Skin of body (tissue), 2 donors: ENCODE measurements around the gene CCNK. TPM values are rescaled to one million over a fixed set of nuclear protein-coding genes. Genes with fewer than 3 reads are reported as not detected.

Experiments used
- DNase-seq: peaks from one replicate; lab custom pipeline; 2025; lab: John Stamatoyannopoulos, UW
- total RNA-seq: library from RNA; depleted of rRNA; stranded (reverse); fragments of >200 nt; gene quantifications from one replicate; pipeline ENCODE4 v1.2.3, GENCODE V29; 2014

CCNK gene
- total RNA-seq, 1 donor from 2014 or later = 64.6 TPM

DNA sequence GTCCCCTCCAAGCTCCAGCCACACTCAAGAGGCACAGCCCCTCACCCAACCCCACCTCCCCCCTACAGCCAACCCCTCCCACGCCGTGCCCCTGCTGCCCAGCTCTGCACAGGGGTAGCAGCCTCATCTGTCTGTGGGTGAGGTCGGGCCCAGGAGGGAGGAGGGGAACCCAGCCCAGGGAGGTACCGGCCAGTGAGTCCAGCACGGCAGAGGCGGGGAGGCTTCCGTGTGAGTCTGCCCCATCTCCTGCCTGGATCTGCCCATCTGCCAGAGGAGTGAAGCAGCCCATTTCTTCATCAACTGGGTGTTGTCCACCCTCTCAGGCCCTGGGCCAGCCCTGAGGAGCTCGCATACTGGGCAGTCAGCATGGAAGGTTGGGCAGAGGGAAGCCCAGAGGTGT, 54.2 kb downstream of the CCNK start:
- no peak for DNase-seq

DNA sequence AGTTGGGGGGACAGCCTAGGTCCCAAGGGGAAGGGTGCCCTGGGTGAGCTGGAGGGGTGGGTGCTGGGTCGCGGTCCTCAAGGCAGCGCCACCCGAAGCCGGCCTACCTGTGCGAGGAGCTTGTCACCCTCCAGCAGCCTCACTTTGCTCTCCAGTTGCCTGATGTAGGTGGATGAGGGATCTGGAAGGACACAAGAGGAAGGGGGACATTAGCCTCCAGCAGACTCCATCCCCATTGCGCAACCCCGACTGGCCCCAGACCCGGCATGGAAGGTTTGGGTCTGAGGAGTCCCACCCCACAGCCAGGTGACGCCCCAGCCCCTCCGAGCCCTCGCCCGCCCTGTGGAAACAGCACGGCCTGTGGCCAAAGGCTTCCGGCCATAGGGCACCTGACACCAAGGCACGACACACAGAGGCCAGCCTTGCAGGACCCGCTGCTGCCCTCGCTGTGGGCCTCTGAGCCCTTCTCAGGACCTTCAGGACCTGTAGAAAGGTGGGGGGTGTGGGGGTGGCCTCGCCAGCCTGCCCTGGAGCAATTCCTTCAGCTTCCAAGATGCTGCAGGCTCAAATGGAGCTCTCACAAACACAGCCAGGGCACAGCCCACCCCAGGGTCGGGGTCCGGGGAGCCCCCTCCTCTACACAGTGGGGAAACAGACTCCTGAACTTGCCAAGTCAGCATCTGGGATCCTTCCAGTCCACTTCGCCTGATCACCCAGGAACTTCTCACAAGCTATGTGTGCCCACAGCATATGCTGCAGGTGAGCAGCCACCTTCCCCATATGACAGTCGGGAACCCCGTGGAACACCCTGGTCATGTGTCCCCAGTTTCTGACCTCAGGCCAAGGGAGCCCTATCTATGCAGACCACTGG, 54.9 kb downstream of the CCNK start:
- DNase-seq = no peak

DNA sequence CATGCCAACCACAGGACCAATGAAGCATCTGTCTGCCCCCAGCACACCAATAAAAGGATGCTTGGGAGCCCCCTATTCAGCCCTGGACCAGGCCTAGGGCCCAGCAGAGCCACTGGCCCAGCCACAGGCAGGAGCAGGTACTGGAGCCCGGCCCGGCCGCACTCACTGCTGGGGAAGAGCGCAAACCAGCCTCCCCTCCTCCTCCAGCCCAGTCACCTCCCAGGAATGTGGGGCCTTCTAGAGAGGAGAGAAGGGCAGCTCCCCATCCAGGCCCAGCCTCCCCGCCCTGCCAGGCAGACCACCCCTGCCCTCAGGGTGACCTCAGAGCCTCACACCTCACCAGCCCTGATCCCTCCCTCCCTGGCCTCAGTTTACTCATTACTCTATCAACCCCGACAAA, 56.2 kb downstream of the CCNK start:
- DNase-seq = no peak

DNA sequence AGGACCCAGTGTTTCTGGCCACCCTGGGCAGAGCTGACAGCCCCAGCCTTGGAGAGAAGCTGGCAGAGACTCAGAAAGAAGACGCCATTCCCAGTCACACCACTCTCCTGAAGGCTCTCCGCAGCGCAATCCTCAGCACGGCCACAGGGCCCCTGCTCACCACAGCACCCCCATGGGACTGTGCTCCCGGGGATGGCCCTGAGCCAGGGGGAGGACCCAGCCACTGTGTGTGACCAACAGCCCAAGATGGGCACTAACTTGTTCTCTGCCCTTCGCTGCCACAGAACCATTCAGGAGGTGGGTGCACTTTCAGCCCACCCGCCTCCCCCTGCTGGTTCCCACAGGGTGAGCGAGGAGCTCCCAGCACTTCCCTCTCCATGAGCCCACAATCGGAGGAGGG, 57.1 kb downstream of the CCNK start:
- no peak for DNase-seq

DNA sequence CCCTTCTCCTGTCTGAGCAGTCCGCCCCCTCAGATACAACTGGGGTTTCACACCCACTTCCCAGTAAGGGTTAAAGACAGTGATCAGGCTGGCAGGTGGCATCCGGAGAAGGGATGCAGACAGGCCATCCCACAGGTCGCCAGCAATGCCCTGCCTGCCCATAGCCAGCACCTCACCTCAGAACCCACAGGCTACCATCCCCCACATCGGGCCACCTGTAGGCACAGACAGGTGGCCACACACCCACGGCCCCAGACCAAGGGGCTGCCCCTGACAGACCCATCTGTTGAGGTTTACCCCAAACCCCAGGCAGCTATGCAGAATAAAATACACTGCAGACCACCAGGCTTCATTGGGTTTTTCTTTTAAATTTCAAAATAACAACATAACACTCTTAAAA, 57.5 kb downstream of the CCNK start:
- DNase-seq = no peak

DNA sequence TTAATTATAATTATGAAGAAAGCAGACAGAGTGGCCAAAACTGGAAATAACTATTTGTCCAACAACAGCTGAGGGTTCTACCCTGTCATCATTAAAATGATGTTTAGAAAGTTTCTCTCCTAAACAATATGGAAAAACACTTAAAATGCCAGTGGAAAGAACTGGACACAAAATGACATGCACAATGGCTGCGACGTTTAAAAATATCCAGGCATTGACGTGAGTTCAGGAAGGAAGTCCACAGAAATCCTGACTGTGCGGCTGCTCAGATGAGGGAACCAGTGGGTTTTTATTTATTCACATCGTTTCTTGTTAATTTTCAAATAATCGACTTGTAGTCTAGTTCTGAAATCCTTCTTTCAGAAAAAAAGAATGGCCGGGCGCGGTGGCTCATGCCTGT, 58.3 kb downstream of the CCNK start:
- DNase-seq = no peak

DNA sequence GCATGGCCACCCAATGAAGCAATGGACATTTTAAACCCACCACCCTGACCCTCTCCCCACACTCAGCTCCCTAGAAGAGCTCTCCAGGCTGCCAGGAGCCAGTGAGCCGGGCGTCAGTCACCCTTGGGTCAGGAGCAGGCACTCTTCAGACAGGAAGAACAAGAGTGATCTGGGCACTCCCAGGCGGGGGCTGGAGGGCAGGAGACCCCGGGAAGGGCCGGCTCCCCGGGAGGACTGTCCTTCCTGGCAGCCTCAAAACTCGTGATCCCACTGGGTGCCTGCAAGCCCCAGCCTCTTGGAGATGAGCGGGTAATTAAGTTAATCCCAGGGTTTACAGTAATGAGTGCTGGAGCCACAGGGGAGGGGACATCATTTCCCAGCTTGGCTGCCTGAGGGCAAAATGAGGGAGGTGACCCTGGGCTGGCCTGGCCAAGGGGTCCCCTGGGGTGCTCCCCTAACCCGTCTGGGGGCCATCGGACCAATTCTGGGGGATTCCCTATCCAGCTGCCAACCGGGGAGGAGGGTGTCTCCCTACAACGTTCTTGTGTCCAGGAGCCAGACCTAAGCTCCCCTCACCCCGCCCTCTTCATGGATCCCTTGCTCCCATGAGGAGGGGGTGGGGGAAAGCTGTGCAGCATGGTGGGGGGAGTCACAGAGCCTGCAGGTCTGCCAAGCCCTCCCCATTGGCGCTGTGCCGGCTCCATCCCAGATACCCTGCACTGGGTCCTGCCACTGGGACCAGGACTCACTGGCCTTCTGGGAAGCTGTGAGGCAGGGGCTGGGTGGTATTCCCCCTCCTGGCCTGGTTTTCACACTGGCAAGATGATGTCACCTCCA, 59.2 kb downstream of the CCNK start:
- no peak for DNase-seq

DNA sequence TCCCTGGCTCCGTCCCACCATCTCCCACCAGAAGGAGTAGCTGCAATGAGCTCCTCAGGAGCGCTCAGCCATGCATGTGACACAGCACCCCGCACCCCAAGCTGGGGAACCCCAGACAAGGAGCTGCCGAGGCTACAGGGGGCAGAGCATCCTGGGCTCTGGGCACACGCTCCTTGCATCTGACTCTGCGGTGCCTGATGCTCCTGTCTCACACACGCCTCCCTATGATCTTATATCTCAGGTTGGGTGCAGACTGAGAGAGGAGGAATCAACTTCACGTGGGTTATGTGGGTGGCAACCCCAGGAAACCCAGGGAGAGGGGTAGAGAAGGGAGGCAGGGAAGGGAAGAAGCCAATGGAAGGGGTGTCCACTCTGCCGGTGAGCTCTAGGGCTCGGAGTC, 60.0 kb downstream of the CCNK start:
- DNase-seq = no peak

DNA sequence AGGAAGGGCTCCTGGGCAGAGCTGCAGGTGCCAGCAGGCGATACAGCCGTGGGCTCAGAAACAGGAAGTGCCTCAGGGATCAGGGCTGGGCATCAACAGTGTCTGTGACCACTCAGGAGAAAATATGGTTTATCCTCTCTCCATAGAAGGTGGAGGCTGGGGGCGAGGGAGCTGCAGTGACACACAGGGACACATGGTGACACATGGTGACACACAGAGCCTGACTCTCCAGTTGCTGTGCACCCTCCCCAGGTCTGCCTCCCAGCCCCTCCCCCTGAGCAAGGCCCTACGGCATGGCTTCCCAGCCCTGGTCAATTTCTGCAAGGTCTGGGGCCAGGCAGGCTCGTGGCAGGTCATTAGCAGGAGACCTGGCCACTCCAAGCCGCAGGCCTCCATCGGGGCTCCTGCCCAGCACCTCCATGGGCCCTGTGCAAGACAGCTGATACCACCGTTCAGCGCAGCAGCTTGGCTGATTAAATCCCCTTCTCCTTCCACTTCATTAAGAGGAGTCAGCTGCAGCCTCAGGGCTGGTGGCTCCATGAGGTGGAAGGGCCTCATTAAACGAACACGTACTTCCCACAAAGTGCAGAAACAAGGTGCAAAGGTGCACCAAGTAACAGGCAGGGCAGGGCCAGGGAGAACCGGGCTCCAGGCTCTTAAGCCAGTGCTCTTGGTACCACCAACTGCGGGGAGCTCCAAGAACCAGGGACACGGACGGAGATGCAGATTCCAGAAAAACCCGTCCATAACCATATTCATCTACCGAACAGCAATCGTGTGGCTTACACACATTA, 60.7 kb downstream of the CCNK start:
- no peak for DNase-seq

DNA sequence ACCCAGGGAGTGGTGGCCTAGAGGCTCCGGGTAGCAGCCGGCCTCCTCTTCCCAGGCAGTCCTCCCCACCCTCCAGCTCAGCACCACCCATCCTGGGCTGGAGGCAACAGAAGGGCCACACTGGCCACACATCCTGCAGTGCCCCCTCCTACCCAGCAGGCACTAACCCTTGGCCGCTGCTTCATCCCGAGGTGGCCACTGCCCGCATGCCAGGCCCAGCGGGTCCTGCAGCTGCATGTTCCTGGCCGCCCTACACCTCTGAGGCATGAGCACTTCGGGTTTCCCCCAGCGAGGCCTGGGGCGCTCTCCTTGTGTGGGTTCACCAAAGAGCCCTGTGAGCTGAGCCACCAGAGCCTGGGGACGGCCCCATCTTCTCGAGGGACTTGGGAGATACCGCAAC, 61.4 kb downstream of the CCNK start:
- DNase-seq = no peak

DNA sequence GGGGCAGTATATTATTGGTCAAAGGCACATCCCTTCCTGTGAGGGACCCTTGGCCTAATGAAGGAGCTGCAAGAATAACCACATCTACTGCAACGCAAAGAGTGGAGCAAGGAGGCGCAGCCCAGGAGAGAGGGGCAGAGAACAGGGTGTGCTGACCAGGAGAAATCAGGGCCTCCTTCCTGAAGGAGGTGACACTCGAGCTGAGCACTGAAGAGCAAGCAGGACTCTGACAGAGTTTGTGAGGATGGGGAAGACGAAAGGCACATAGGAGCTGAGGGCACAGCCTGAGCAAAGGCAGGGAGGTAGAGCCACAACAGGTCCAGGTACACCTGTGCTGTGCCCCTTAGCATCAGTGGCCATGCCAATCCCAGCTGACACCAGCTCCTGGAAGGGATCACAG, 62.2 kb downstream of the CCNK start:
- DNase-seq = no peak

DNA sequence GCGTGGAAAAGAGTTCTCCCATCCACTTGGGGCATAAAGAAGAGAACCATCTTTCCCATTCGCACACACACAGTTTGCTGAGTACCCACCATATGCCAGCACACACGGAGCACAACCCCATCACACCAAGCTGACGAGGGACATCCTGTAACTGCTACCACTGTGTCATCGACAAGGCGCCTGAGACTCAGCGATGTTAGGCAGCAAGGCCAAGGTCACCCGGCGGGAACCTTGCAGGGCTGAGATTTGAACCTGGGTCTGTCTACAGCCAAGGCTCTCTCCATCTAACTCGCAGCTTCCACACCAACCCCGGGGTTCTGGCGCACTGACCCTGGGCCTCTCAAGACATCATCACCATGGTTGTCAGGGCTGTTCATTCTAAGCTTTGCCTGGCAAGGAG, 62.8 kb downstream of the CCNK start:
- no peak for DNase-seq

DNA sequence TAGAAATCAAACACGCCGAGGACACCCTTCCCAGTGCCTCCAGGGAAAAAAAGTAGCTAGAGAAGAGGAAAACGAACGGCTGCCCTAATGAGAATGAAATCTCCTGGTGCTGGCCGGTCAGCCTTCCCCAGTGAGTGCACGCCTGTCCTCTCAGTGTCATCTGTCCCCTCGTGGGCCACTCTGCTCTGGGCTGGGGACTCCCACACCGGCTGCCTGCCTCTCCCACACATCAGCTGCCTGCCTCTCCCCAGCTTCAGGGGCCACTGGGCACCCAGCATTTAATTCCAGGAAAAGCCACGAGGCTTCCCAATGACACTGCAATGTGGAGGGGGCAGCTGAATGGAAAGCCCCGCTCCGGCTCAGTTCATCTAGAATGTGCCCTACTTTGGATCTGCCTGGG, 63.8 kb downstream of the CCNK start:
- no peak for DNase-seq

DNA sequence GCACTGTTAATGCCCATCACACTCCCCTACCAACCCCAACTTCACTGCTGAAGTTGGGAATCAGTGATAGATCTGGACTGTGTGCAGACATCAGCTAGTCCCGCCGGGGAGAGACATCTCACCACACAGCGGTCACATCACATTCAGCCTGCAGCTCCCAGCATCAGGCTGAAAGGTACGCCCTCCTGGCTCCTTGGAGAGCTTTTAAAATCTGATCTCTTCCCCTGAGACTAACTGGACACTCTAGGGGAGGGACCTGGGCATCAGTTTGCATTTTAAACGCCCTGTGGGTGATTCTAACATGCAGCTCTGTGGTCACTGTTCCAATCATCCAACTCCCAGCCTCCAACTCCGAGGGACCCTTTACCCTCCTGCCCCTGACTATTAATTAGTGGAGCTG, 64.4 kb downstream of the CCNK start:
- no peak for DNase-seq

DNA sequence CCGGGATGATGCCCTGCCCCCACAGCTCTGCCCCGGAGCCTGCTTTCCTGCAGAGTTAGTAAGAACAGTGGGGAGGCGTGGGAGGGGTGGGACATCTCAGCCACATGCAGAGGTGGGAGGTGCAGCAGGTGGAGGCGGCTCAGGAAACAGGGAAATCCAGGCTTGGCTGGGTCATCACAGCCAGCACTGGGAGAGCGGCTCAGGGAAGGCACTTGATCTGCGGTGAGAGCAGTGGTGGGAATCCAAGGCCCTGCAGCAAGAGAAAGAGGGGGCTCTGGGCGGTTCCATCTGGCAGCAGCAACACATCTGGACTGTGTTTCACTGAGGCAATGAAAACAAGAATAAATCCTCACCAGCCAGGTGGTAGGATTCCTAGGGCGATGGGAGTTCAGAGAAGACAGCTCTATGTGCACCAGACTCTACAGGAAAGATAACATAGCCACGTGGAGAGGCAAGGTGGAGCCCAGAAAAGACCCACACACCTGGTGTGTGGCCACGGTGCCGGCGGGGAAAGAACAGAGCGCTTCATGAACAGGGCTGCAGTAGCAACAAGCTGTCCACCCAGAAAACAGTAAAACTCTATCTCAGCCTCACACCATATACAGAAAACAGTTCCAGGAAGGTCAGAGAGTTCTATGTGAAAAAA, 65.1 kb downstream of the CCNK start:
- no peak for DNase-seq

DNA sequence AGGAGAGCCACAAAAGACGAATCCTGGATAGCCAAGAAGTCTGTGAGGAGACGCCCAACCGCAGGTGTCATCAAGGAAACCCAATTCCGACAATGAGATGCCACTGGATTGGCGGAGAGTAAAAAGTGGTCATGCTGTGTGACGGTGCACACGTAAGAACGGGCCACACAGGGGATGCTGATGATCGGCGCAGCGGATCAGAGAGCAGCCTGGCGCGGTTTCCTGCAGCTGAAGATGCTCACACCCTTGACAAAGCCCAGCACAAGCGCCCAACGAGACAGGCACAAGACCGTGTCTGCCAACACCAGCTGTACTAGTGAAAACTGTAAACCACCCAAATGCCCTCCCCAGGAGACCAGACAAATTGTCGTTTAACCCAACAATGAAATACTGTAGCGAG, 67.0 kb downstream of the CCNK start:
- no peak for DNase-seq

DNA sequence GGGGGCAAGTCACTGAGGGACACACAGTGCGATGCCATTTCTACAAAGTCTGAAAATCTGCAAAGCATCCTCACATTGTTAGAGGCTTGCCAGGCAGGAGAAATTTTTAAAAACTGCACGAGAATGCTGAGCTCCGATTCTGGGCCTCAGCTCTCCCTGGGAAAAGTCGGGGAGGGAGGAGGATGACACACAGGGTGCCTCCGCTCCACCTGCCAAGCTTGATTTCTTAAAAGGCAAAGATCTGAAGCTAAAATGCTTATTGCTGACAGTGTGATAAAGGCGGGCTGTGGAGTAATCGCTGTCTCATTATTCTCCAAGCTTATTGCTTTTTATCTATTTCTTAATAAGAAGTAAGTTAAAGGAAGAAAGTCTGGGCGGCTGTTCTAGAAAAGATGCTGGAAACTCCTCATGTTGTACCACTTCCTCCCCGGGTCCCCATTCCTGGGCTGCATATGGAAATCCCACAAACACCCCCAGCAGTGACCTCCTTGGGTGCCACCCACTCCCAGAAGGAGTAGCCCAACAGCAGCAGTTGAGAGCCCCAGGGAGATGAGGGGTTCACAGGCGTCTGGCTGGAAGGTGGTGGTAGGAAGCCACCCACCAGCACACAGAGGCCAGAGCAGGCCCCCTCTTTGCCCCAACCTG, 67.8 kb downstream of the CCNK start:
- DNase-seq = no peak

DNA sequence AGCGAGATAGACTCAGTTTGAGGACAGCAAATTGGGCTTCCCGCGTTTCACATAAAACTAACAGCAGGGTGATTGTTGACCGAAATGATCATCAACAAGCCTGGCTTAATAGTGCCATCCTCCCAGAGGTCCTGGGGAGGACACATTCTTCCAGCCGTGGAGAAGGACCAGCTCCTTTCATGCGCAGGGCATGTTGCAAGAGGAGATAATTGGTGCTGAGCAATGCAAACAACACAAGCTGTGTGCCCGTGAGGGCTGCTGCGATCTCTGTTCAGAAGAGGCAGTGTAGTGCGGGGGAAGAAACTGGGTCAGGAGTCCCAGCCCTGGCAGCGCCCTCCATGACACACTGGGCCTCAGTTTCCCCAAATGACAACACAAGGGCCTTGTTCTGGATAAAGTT, 68.5 kb downstream of the CCNK start:
- no peak for DNase-seq

DNA sequence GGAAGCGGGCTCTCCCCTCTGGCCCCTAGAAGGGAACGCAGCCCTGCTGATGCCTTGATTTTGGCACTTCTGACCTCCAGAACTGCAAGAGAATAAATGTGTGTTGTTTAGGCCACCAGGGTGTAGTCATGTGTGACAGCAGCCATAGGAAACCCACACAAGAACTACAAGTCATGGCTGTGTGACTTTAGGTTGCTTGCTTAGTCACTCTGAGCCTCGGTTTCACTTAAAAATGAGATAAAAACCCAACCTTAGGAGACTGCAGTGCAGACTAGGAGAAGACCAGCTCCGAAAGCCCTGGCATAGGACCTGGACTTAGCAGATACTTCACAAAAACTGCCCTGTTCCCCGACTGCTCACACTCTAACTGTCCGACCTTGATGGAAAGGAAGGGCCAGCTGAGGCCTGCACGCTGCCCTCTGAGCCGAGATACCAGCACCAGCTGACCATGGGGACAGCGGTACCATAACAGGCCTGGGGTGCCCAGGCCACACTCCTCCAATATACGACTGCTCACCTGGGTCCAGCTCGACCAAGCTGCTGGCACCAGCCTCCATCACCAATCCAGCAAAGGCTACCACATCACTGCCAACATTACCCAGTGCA, 69.3 kb downstream of the CCNK start:
- no peak for DNase-seq
